PC-3 (cell line): ENCODE results near the gene MT1X. TPM values are rescaled to one million over a fixed set of nuclear protein-coding genes. Genes with fewer than 3 reads are reported as not detected.

ENCODE experiments used
- ATAC-seq: fragments of 200-7000 bp; cut with Tn5 transposase; 2 replicates; pipeline ENCODE4 v1.9.1; 2020; ENCODE audit warnings: mild to moderate bottlenecking, moderate library complexity
- BruUV-seq: library from RNA; stranded (reverse); fragments of 400-500 nt; replicated peaks from 2 replicates; lab custom pipeline; 2021; lab: Mats Ljungman, UMichigan
- CTCF ChIA-PET: fragments of 300-600 bp; sonication (Branson Sonifier 250); formaldehyde crosslinking; loops from one replicate; lab custom pipeline; 2022; ENCODE audit warnings: antibody characterized with exemption; lab: Charles Lee
- POLR2A ChIA-PET: fragments of 300-600 bp; sonication (Branson Sonifier 250); formaldehyde crosslinking; loops from one replicate; lab custom pipeline; 2022; ENCODE audit warnings: antibody characterized with exemption; ENCODE audit not compliant: unreplicated experiment; lab: Charles Lee
- DNase-seq: peaks from one replicate; pipeline ENCODE4 v3.0.0-alpha.2; 2015
- H2AFZ ChIP-seq: fragments of 300-600 bp; sonication (generic); 2 replicates; pipeline ENCODE4 v1.6.0; 2016; ENCODE audit warnings: antibody characterized with exemption, low read length
- H3F3A ChIP-seq: fragments of 300-600 bp; sonication (generic); one replicate; pipeline ENCODE4 v1.6.0; 2017; ENCODE audit warnings: antibody characterized with exemption, low read length, control low read depth, mild to moderate bottlenecking; ENCODE audit not compliant: unreplicated experiment
- H3K27ac ChIP-seq: fragments of 300-600 bp; sonication (generic); 2 replicates; pipeline ENCODE4 v1.5.1; 2016; ENCODE audit warnings: mild to moderate bottlenecking, low read length
- H3K27me3 ChIP-seq: fragments of 300-600 bp; sonication (generic); 2 replicates; pipeline ENCODE4 v1.6.1; 2016; ENCODE audit warnings: low read length, mixed read lengths
- H3K36me3 ChIP-seq: fragments of 300-600 bp; sonication (generic); 2 replicates; pipeline ENCODE4 v1.6.1; 2016; ENCODE audit warnings: low read depth, mixed run types, low read length, mixed read lengths
- H3K4me1 ChIP-seq: fragments of 300-600 bp; sonication (generic); 2 replicates; pipeline ENCODE4 v1.5.1; 2016; ENCODE audit warnings: low read length; ENCODE audit not compliant: insufficient read depth
- H3K4me2 ChIP-seq: fragments of 300-600 bp; sonication (generic); 2 replicates; pipeline ENCODE4 v1.6.0; 2016; ENCODE audit warnings: low read length
- H3K4me3 ChIP-seq: fragments of 300-600 bp; sonication (generic); 2 replicates; pipeline ENCODE4 v1.5.1; 2016; ENCODE audit warnings: mild to moderate bottlenecking, low read length, mixed read lengths
- H3K79me2 ChIP-seq: fragments of 300-600 bp; sonication (generic); 2 replicates; pipeline ENCODE4 v1.6.1; 2017; ENCODE audit warnings: low read length, mixed read lengths
- H3K9ac ChIP-seq: fragments of 300-600 bp; sonication (generic); 2 replicates; pipeline ENCODE4 v1.6.0; 2016; ENCODE audit warnings: mild to moderate bottlenecking, low read length
- H3K9me2 ChIP-seq: fragments of 300-600 bp; sonication (generic); replicated peaks from 2 replicates; pipeline ENCODE4 v1.6.1; 2016; ENCODE audit warnings: mixed run types, low read length, mixed read lengths
- H3K9me3 ChIP-seq: fragments of 300-600 bp; sonication (generic); 2 replicates; pipeline ENCODE4 v1.6.1; 2016; ENCODE audit warnings: low read length, mixed read lengths
- H4K20me1 ChIP-seq: fragments of 300-600 bp; sonication (generic); 2 replicates; pipeline ENCODE4 v1.6.1; 2016; ENCODE audit warnings: low read length, mixed read lengths
- EZH2 ChIP-seq: fragments of 300-600 bp; sonication (generic); IDR thresholded peaks from one replicate; pipeline ENCODE4 v1.6.1; 2017; ENCODE audit warnings: antibody characterized with exemption, mild to moderate bottlenecking, low read length; ENCODE audit not compliant: unreplicated experiment
- EZH2phosphoT487 ChIP-seq: fragments of 300-600 bp; sonication (generic); IDR thresholded peaks from 2 replicates; pipeline ENCODE4 v1.6.1; 2018; ENCODE audit warnings: mild to moderate bottlenecking, antibody characterized with exemption, low read length, borderline replicate concordance
- intact Hi-C: fragments of 100-400 bp; cut with micrococcal nuclease; formaldehyde crosslinking; loops from 2 replicates; pipeline ENCODE4 v1.9.0; 2023
- total RNA-seq: library from RNA; depleted of rRNA; stranded (reverse); fragments of >200 nt; gene quantifications from 2 replicates; pipeline ENCODE4 v1.2.3, GENCODE V29; 2014
- TF ChIP-seq, protein P1 (sequence below): fragments of 300-600 bp; sonication (generic); conservative IDR thresholded peaks from 2 replicates; pipeline ENCODE4 v1.5.1; 2017; ENCODE audit warnings: antibody characterized with exemption, low read depth, mild to moderate bottlenecking, low read length

Gene MT1X
- total RNA-seq, 1 experiment from 2014 or later = 120 TPM

DNA sequence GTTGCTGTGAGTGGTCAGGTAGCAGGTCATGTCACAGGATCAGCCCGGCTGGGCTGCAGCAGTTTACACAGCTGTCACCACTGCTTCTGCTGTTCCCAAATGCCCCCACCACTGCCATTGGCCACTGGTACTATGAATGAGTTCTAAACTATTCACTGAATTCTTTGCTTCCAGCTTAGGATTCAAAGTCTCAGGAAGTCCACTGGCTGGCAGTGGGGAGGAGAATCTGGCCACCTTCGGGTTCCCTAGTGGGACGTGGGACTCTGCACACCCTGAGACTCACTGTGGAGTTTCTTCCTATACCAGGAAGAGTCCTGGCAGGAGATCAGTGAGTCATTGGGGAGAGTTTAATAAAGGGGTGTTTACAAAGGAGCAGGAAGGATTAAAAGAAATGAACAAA, 6.9 kb downstream of the MT1X start:
- Histone ChIP-seq H3K27ac (no peak overlapping the region), H3K9ac (no peak overlapping the region), H3K4me3 (no peak overlapping the region), H2AFZ (no peak overlapping the region), H3K4me1 (peaks cover 17% of the 10 kb centered on the region), H3K9me3 (no peaks in the 10 kb centered on the region), H3K4me2 (no peak overlapping the region), H3K27me3 (no peaks in the 10 kb centered on the region), H3K36me3 (no peaks in the 10 kb centered on the region), H4K20me1 (no peaks in the 10 kb centered on the region), H3K9me2 (no peaks in the 10 kb centered on the region), H3F3A (no peaks in the 10 kb centered on the region), H3K79me2 (no peaks in the 10 kb centered on the region)
- ChIA-PET POLR2A (no interaction called here), CTCF (interaction anchor here (0.7 kb wide), 1 partner anchor 88 kb away, joined by 3 read pairs; no protein-coding TSS in a partner anchor)
- TF ChIP-seq EZH2phosphoT487 = no peak
- TF ChIP-seq, protein P1, sequence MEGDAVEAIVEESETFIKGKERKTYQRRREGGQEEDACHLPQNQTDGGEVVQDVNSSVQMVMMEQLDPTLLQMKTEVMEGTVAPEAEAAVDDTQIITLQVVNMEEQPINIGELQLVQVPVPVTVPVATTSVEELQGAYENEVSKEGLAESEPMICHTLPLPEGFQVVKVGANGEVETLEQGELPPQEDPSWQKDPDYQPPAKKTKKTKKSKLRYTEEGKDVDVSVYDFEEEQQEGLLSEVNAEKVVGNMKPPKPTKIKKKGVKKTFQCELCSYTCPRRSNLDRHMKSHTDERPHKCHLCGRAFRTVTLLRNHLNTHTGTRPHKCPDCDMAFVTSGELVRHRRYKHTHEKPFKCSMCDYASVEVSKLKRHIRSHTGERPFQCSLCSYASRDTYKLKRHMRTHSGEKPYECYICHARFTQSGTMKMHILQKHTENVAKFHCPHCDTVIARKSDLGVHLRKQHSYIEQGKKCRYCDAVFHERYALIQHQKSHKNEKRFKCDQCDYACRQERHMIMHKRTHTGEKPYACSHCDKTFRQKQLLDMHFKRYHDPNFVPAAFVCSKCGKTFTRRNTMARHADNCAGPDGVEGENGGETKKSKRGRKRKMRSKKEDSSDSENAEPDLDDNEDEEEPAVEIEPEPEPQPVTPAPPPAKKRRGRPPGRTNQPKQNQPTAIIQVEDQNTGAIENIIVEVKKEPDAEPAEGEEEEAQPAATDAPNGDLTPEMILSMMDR = no peak
- TF ChIP-seq EZH2 = no peak
- BruUV-seq = no TSS peak
- peak; percentile 63 for ATAC-seq
- DNase-seq = no peak
- intact Hi-C loops = no loop called here

DNA sequence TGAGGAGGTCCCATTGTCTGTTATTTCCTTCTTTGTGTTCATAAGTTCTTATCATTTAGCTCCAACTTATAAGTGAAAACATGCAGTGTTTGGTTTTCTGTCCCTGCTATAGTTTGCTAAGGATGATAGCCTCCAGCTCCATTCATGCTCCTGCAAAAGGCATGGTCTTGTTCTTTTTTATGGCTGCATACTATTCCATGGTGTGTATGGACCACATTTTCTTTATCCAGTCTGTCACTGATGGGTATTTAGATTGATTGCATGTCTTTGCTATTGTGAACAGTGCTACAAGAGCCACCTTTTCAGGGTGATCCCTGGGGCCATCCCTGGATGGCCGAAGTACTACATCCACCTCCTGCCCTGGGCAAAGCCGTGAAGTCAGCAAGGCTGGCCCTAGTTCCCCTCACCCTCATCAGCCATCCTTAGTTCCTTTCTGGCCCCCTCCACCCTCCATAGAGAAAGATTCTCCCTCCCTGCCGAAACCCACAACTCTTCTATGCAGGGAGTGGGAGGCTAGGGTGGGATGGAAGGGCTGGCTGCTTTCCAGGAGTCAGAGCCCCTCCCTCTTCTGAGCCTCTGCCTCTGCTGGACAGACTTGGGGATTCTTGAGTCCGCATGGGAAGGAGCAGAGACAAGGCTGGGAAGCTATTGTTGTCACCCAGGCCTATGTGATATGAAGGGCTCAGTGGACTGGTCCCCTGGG, 8.3 kb downstream of the MT1X start:
- TF ChIP-seq EZH2phosphoT487 = no peak
- no peak for TF ChIP-seq EZH2
- TF ChIP-seq, protein P1 = no peak
- ATAC-seq = no peak
- H3K4me2 ChIP-seq = no peak overlapping the region
- H3K79me2 ChIP-seq = no peaks in the 10 kb centered on the region
- ChIA-PET POLR2A (interaction anchor here (0.6 kb wide), 1 partner anchor 230 kb away, joined by 5 read pairs; no protein-coding TSS in a partner anchor), CTCF (no interaction called here)
- peaks cover 17% of the 10 kb centered on the region for H3K4me1 ChIP-seq
- H3K9me3 ChIP-seq = no peaks in the 10 kb centered on the region
- BruUV-seq = no TSS peak
- no peak overlapping the region for H3K4me3 ChIP-seq
- no peaks in the 10 kb centered on the region for H4K20me1 ChIP-seq
- no peak overlapping the region for H2AFZ ChIP-seq
- no peaks in the 10 kb centered on the region for H3K36me3 ChIP-seq
- intact Hi-C loops = no loop called here
- no peaks in the 10 kb centered on the region for H3K27me3 ChIP-seq
- H3K9ac ChIP-seq = no peak overlapping the region
- no peak overlapping the region for H3K27ac ChIP-seq
- no peaks in the 10 kb centered on the region for H3F3A ChIP-seq
- no peaks in the 10 kb centered on the region for H3K9me2 ChIP-seq
- no peak for DNase-seq

DNA sequence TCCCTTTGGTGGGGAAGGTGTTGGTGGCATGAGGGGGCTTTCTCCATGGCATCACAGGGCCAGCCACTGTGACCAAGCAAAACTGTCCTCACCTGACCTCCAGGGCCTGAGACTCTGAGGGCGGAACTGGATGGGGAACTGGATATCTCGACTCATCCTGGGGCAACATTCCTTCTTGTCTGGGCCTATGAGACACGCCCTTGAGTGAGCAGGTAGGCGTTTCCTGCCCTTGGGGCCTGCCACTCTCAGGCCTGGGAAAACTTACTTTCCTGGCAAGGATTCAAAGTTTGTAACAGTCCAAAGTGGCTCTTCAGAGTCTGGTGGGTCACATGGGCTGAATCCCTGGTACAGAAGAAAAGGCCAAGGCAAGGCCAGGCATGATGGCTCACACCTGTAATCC, 9.6 kb downstream of the MT1X start:
- Histone ChIP-seq H3K27me3 (no peaks in the 10 kb centered on the region), H3F3A (no peaks in the 10 kb centered on the region), H3K27ac (no peak overlapping the region), H3K4me1 (peaks cover 20% of the 10 kb centered on the region), H3K9me3 (no peaks in the 10 kb centered on the region), H2AFZ (no peak overlapping the region), H3K36me3 (no peaks in the 10 kb centered on the region), H4K20me1 (no peaks in the 10 kb centered on the region), H3K4me3 (no peak overlapping the region), H3K9ac (no peak overlapping the region), H3K4me2 (no peak overlapping the region), H3K9me2 (no peaks in the 10 kb centered on the region), H3K79me2 (no peaks in the 10 kb centered on the region)
- CTCF ChIA-PET = no interaction called here
- DNase-seq = peak; percentile 91
- no TSS peak for BruUV-seq
- intact Hi-C loops = no loop called here
- POLR2A ChIA-PET = no interaction called here
- TF ChIP-seq EZH2phosphoT487 = no peak
- TF ChIP-seq, protein P1 = no peak
- TF ChIP-seq EZH2 = no peak
- peak; percentile 83 for ATAC-seq
